ENCODE results near the gene WHRN. TPM values are rescaled to one million over a fixed set of nuclear protein-coding genes. Genes with fewer than 3 reads are reported as not detected.

Gene WHRN
- total RNA-seq, 2 experiments from 2014 or later, result 19.9 to 20.5 TPM

- CTCF ChIA-PET, result no interaction called here
- intact Hi-C loops (cut with DNase I, micrococcal nuclease), result no loop called here
- H3K9me3 ChIP-seq (ENCODE audit: control insufficient read depth in 1 of 2, insufficient read depth in 1 of 2, low read length in 2 of 2), result no peaks in the 10 kb centered on the region
- no peak overlapping the region for H3K27ac ChIP-seq (ENCODE audit: low read depth in 1 of 2, low read length in 2 of 2)
- H3K4me3 ChIP-seq (ENCODE audit: low read length), result no peak overlapping the region
- DNase-seq (no peak), ATAC-seq (ENCODE audit: poor library complexity) (no peak)
- Mint-ChIP-seq H3K4me3 (no peak overlapping the region), H3K36me3 (ENCODE audit: low read depth) (no peaks in the 10 kb centered on the region), H3K4me1 (ENCODE audit: low read depth) (no peaks in the 10 kb centered on the region), H3K27me3 (no peaks in the 10 kb centered on the region), H3K9me3 (no peaks in the 10 kb centered on the region), H3K27ac (no peak overlapping the region)
- TF ChIP-seq, protein P1, sequence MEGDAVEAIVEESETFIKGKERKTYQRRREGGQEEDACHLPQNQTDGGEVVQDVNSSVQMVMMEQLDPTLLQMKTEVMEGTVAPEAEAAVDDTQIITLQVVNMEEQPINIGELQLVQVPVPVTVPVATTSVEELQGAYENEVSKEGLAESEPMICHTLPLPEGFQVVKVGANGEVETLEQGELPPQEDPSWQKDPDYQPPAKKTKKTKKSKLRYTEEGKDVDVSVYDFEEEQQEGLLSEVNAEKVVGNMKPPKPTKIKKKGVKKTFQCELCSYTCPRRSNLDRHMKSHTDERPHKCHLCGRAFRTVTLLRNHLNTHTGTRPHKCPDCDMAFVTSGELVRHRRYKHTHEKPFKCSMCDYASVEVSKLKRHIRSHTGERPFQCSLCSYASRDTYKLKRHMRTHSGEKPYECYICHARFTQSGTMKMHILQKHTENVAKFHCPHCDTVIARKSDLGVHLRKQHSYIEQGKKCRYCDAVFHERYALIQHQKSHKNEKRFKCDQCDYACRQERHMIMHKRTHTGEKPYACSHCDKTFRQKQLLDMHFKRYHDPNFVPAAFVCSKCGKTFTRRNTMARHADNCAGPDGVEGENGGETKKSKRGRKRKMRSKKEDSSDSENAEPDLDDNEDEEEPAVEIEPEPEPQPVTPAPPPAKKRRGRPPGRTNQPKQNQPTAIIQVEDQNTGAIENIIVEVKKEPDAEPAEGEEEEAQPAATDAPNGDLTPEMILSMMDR (IDR thresholded peaks at IDR 0.05), result no peak
- H3K27me3 ChIP-seq (ENCODE audit: control insufficient read depth in 1 of 2, insufficient read depth in 2 of 2, low read length in 2 of 2), result no peaks in the 10 kb centered on the region
- POLR2A ChIA-PET, result no interaction called here
- no peaks in the 10 kb centered on the region for H3K4me1 ChIP-seq (ENCODE audit: insufficient read depth, low read length)
- H3K36me3 ChIP-seq (ENCODE audit: insufficient read depth, low read length), result no peaks in the 10 kb centered on the region
Measured at GRCh38 chr9:114424126-114424525, 81.1 kb downstream of the WHRN start.

DNA sequence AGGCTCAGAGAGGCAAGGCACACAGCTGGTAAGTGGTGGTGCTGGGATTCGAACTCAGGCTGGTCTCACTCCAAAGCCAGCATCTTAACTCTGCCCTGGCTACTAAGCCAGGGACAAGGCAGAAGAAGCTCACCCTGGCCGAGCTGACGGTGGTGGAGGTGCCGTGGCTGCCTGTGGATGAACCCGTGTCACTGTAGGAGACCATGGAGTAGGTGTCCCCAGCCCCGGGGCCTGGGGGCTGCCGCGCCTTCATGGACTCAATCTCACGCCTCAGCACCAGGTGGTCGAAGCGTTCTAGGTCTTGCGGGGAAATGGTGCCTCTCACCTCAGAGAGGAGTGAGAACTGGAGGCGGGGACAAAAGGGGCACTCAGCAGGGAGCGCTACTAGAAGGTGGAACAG, 82.1 kb downstream of the WHRN start:
- ChIA-PET CTCF (no interaction called here), POLR2A (no interaction called here)
- Histone ChIP-seq H3K36me3 (ENCODE audit: insufficient read depth, low read length) (no peaks in the 10 kb centered on the region), H3K4me3 (ENCODE audit: low read length) (no peak overlapping the region), H3K27ac (ENCODE audit: low read depth in 1 of 2, low read length in 2 of 2) (no peak overlapping the region), H3K4me1 (ENCODE audit: insufficient read depth, low read length) (peaks cover 5% of the 10 kb centered on the region), H3K27me3 (ENCODE audit: control insufficient read depth in 1 of 2, insufficient read depth in 2 of 2, low read length in 2 of 2) (no peaks in the 10 kb centered on the region), H3K9me3 (ENCODE audit: control insufficient read depth in 1 of 2, insufficient read depth in 1 of 2, low read length in 2 of 2) (no peaks in the 10 kb centered on the region)
- Mint-ChIP-seq H3K4me1 (ENCODE audit: low read depth) (peaks cover 6% of the 10 kb centered on the region), H3K9me3 (no peaks in the 10 kb centered on the region), H3K36me3 (ENCODE audit: low read depth) (no peaks in the 10 kb centered on the region), H3K4me3 (no peak overlapping the region), H3K27me3 (no peaks in the 10 kb centered on the region), H3K27ac (no peak overlapping the region)
- TF ChIP-seq, protein P1 (IDR thresholded peaks at IDR 0.05), result no peak
- ATAC-seq (ENCODE audit: poor library complexity) (no peak), DNase-seq (no peak)
- intact Hi-C loops (cut with DNase I, micrococcal nuclease), result no loop called here

DNA sequence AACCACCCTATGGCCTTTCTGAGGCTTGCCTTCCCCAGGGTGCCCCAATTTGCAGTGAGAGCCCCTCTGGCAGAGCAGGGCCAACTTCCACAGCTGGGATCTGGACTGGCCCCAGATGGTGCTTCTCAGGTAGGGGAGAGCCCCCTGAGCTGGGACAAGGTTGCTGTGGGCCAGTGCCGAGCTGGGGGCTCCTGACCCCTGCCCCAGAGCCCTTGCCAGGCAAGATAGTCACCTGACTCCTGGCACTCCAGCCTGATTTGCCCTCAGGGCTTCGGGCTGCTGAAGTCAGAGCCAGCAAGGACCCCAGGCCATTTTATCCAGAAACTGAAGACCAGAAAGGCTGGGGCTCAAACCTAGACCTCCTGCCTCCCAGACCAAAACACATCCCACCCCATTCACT, 84.1 kb downstream of the WHRN start:
- peaks cover 16% of the 10 kb centered on the region for H3K4me1 Mint-ChIP-seq (ENCODE audit: low read depth)
- ChIA-PET POLR2A (no interaction called here), CTCF (interaction anchor here (1.4 kb wide), 1 partner anchor 232 kb away, joined by 3 read pairs; no protein-coding TSS in a partner anchor)
- Histone ChIP-seq H3K36me3 (ENCODE audit: insufficient read depth, low read length) (no peaks in the 10 kb centered on the region), H3K27ac (ENCODE audit: low read depth in 1 of 2, low read length in 2 of 2) (no peak overlapping the region), H3K4me1 (ENCODE audit: insufficient read depth, low read length) (peaks cover 14% of the 10 kb centered on the region), H3K9me3 (ENCODE audit: control insufficient read depth in 1 of 2, insufficient read depth in 1 of 2, low read length in 2 of 2) (no peaks in the 10 kb centered on the region), H3K4me3 (ENCODE audit: low read length) (no peak overlapping the region), H3K27me3 (ENCODE audit: control insufficient read depth in 1 of 2, insufficient read depth in 2 of 2, low read length in 2 of 2) (no peaks in the 10 kb centered on the region)
- no peak overlapping the region for H3K27ac Mint-ChIP-seq
- H3K9me3 Mint-ChIP-seq, result no peaks in the 10 kb centered on the region
- H3K27me3 Mint-ChIP-seq, result no peaks in the 10 kb centered on the region
- ATAC-seq (ENCODE audit: poor library complexity) (no peak), DNase-seq (no peak)
- intact Hi-C loops (cut with DNase I, micrococcal nuclease), result no loop called here
- no peak overlapping the region for H3K4me3 Mint-ChIP-seq
- H3K36me3 Mint-ChIP-seq (ENCODE audit: low read depth), result no peaks in the 10 kb centered on the region
- TF ChIP-seq, protein P1 (IDR thresholded peaks at IDR 0.05), result no peak
